DOHH2 (cell line): ENCODE data around the gene ZNF236.

Experiments used
- H3F3A ChIP-seq: fragments of 200-600 bp; sonication (generic), shearing (Covaris generic); 2 replicates; pipeline ENCODE4 v1.6.0; 2016; ENCODE audit warnings: antibody characterized with exemption, mild to moderate bottlenecking; ENCODE audit not compliant: control insufficient read depth, insufficient read depth
- H3K27ac ChIP-seq: fragments of 200-600 bp; sonication (generic); 2 replicates; pipeline ENCODE4 v1.5.1; 2014; ENCODE audit warnings: low read depth, mild to moderate bottlenecking, low read length, moderate library complexity
- H3K27me3 ChIP-seq: fragments of 200-600 bp; sonication (generic); 2 replicates; pipeline ENCODE4 v1.6.1; 2014; ENCODE audit warnings: mild to moderate bottlenecking, low read length, mixed read lengths; ENCODE audit not compliant: control insufficient read depth
- H3K36me3 ChIP-seq: fragments of 200-600 bp; sonication (generic); 2 replicates; pipeline ENCODE4 v1.6.1; 2014; ENCODE audit warnings: mild to moderate bottlenecking, low read length, moderate library complexity, mixed read lengths; ENCODE audit not compliant: control insufficient read depth
- H3K4me1 ChIP-seq: fragments of 200-600 bp; sonication (generic); 2 replicates; pipeline ENCODE4 v1.6.1; 2014; ENCODE audit warnings: mild to moderate bottlenecking, low read length, mixed read lengths; ENCODE audit not compliant: control insufficient read depth
- H3K4me2 ChIP-seq: fragments of 200-600 bp; sonication (generic); 2 replicates; pipeline ENCODE4 v1.6.0; 2014; ENCODE audit warnings: mild to moderate bottlenecking, low read length, moderate library complexity
- H3K4me3 ChIP-seq: fragments of 200-600 bp; sonication (generic); 2 replicates; pipeline ENCODE4 v1.5.1; 2014; ENCODE audit warnings: mild to moderate bottlenecking, low read length, mixed read lengths
- H3K79me2 ChIP-seq: fragments of 200-600 bp; sonication (generic); 2 replicates; pipeline ENCODE4 v1.6.1; 2014; ENCODE audit warnings: mild to moderate bottlenecking, low read length, mixed read lengths; ENCODE audit not compliant: control insufficient read depth
- H3K9me2 ChIP-seq: fragments of 200-600 bp; sonication (generic); replicated peaks from 2 replicates; pipeline ENCODE4 v1.6.1; 2014; ENCODE audit warnings: mild to moderate bottlenecking, low read length, mixed read lengths; ENCODE audit not compliant: control insufficient read depth
- H3K9me3 ChIP-seq: fragments of 200-600 bp; sonication (generic); 2 replicates; pipeline ENCODE4 v1.6.1; 2014; ENCODE audit warnings: antibody characterized with exemption, low read length, mixed read lengths; ENCODE audit not compliant: control insufficient read depth, insufficient read depth
- H4K20me1 ChIP-seq: fragments of 200-600 bp; sonication (generic); 2 replicates; pipeline ENCODE4 v1.6.0; 2014; ENCODE audit warnings: low read depth, mild to moderate bottlenecking, antibody characterized with exemption, low read length, moderate library complexity; ENCODE audit not compliant: control insufficient read depth, insufficient read depth
- EZH2phosphoT487 ChIP-seq: fragments of 200-600 bp; sonication (generic); IDR thresholded peaks from 2 replicates; pipeline ENCODE4 v1.6.1; 2017; ENCODE audit warnings: borderline replicate concordance, mild to moderate bottlenecking, antibody characterized with exemption, low read length, moderate library complexity, mixed read lengths
- TF ChIP-seq, protein P1 (sequence below): fragments of 200-600 bp; sonication (generic); IDR thresholded peaks from one replicate; pipeline ENCODE4 v1.5.1; 2014; ENCODE audit warnings: antibody characterized with exemption, mild to moderate bottlenecking, low read depth, low read length; ENCODE audit not compliant: poor library complexity, severe bottlenecking

ZNF236 gene

DNA sequence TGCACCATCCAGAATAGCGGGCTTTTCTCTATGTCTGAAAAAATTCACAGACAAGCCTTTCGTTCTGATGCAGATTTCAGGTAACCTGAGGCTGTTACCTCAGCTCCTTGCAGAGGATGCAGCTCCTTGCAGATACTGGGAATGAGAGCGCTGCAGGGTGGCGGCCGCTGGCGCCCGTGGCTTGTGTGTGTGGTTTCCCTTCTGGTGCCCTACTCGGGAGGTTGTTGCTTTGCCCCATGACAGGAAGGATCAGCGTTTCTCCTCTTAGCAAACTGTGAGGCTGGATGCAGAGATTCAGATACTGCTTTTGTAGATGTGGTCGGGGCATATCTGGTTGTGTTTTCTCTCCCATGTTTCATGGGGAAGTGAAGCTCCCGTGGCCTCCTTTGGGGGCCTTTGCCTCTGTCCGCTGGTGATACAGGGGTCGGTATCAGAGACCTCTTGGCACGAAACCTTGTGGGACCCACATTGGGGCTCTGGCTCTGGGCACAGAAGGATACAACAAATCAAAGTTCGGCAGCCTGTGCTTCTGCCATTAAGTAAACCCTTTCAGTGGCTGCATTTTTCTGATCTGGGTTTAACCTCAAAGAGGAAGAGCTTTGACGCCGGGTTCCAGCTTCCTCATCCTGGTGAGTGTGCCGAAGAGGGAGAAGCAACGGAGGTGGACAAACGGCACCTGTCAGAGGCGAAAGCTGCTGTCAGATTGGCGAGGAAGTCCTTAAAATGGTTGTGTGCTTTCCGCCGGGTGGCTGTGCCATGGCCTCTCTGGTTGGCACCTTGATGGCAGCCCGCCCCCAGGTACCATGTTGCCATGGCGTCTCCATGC lies 182.4 kb downstream of the ZNF236 start:
- Histone ChIP-seq H3K36me3 (no peaks in the 10 kb centered on the region), H3K27me3 (no peaks in the 10 kb centered on the region), H4K20me1 (no peaks in the 10 kb centered on the region), H3F3A (no peaks in the 10 kb centered on the region), H3K27ac (no peak overlapping the region), H3K4me1 (peaks cover 15% of the 10 kb centered on the region), H3K79me2 (no peaks in the 10 kb centered on the region), H3K4me2 (no peak overlapping the region), H3K9me3 (no peaks in the 10 kb centered on the region), H3K4me3 (no peak overlapping the region), H3K9me2 (no peaks in the 10 kb centered on the region)
- TF ChIP-seq EZH2phosphoT487 = no peak
- TF ChIP-seq, protein P1, sequence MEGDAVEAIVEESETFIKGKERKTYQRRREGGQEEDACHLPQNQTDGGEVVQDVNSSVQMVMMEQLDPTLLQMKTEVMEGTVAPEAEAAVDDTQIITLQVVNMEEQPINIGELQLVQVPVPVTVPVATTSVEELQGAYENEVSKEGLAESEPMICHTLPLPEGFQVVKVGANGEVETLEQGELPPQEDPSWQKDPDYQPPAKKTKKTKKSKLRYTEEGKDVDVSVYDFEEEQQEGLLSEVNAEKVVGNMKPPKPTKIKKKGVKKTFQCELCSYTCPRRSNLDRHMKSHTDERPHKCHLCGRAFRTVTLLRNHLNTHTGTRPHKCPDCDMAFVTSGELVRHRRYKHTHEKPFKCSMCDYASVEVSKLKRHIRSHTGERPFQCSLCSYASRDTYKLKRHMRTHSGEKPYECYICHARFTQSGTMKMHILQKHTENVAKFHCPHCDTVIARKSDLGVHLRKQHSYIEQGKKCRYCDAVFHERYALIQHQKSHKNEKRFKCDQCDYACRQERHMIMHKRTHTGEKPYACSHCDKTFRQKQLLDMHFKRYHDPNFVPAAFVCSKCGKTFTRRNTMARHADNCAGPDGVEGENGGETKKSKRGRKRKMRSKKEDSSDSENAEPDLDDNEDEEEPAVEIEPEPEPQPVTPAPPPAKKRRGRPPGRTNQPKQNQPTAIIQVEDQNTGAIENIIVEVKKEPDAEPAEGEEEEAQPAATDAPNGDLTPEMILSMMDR = no peak

DNA sequence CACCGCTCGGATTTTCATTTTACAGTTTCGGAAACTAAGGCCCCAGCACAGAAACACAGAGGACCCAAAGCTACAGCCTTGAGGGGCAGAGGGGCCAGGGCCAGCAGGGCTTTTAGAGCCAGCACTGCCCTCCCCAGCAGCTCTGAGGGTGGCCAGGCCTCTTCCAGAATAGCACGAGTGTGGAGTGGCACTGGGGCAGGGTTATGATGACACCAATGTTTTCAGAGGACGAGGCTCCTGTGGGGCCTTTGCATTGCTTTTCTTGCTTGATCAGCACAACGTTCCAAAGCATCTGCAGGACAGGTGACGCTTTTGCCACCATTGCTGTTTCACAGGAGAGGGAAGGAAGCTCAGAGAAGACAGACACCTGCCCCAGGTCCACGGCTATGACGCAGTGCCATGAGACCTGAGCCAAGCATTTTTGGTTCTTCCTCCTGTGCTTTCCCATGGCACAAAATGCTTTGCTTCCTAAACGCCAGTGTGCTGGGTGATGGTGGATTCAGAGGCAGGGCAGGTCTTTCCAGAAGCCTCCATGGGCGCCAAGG lies 183.4 kb downstream of the ZNF236 start:
- H3K4me3 ChIP-seq = no peak overlapping the region
- TF ChIP-seq, protein P1 = no peak
- no peak for TF ChIP-seq EZH2phosphoT487

DNA sequence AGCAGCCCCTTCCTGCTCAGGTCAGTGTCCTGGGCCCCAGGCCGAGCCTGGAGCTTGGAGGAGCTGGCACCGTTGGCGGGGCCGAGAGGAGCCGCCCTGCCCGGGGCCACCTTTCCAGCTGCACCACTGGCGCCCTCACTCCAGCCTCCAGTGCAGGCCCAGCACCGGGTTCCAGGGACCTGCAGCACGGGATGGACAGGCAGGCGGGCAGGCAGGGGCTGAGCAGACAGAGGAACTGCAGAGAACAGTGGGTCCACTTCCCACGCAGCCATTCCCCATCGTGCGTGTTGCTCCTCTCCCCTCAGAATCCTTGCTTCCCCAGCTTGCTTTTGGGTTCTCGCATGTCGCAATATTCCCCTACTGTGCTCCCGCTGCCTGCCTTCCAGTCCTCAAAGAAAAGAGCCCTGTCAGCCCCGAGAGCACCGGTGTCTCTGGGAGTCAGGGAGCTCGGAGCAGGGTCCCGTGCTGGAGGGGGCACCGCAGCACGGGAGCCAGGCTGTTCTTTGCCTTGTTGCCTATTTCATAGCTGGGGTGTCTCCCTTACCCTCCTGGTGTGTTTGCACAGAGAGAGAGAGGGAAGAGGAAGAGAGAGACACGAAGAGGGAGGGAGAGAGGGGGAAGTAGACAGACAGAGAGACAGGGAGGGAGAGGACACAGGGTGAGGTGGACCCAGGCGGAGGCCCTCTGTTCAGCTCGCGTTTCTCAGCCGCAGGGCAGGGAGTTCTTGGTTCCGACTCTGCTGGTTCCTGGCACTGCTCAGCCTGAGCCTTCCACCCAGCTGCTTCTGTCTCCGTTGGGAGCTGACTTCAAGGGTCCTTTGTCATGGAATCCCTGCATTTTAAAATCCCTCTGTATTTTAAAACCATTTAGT lies 184.2 kb downstream of the ZNF236 start:
- Histone ChIP-seq H3F3A (no peaks in the 10 kb centered on the region), H3K4me2 (no peak overlapping the region), H4K20me1 (no peaks in the 10 kb centered on the region), H3K9me2 (no peaks in the 10 kb centered on the region), H3K4me3 (no peak overlapping the region), H3K4me1 (peaks cover 12% of the 10 kb centered on the region), H3K27me3 (no peaks in the 10 kb centered on the region), H3K27ac (no peak overlapping the region), H3K9me3 (no peaks in the 10 kb centered on the region), H3K79me2 (no peaks in the 10 kb centered on the region), H3K36me3 (no peaks in the 10 kb centered on the region)
- TF ChIP-seq, protein P1 = no peak
- TF ChIP-seq EZH2phosphoT487 = no peak

More for the DNA sequence above, 183.4 kb downstream of the ZNF236 start:
- H3K4me1 ChIP-seq = peaks cover 13% of the 10 kb centered on the region
- H3F3A ChIP-seq = no peaks in the 10 kb centered on the region
- H3K4me2 ChIP-seq = no peak overlapping the region
- no peaks in the 10 kb centered on the region for H3K9me2 ChIP-seq
- no peaks in the 10 kb centered on the region for H3K79me2 ChIP-seq
- no peaks in the 10 kb centered on the region for H3K36me3 ChIP-seq
- no peaks in the 10 kb centered on the region for H4K20me1 ChIP-seq
- no peaks in the 10 kb centered on the region for H3K9me3 ChIP-seq
- H3K27ac ChIP-seq = no peak overlapping the region
- no peaks in the 10 kb centered on the region for H3K27me3 ChIP-seq
